HCT116 (cell line): ENCODE measurements around the gene C14orf132. TPM values are rescaled to one million over a fixed set of nuclear protein-coding genes. Genes with fewer than 3 reads are reported as not detected.

Experiments
- ATAC-seq: fragments of 200-7000 bp; cut with Tn5 transposase; 2 replicates; pipeline ENCODE4 v1.9.1; 2020; ENCODE audit warnings: mild to moderate bottlenecking, moderate library complexity
- BruUV-seq: library from RNA; stranded (reverse); fragments of 400-500 nt; replicated peaks from 2 replicates; lab custom pipeline; 2021; lab: Mats Ljungman, UMichigan
- CTCF ChIA-PET: fragments of 300-600 bp; sonication (Branson Sonifier 250); formaldehyde crosslinking; loops from one replicate; lab custom pipeline; 2021; ENCODE audit warnings: antibody characterized with exemption; lab: Charles Lee
- POLR2A ChIA-PET: fragments of 300-600, 350-600 bp; sonication (Branson Sonifier 250); formaldehyde crosslinking; loops from one replicate; lab custom pipeline; 2021; ENCODE audit warnings: antibody characterized with exemption; lab: Charles Lee
- RAD21 ChIA-PET, 2 experiments: fragments of 300-600 bp; sonication (Branson Sonifier 250); formaldehyde crosslinking; loops; one replicate each; lab custom pipeline; 2023; ENCODE audit warnings: low total read pairs in 2 of 2; ENCODE audit not compliant: uncharacterized antibody in 2 of 2, unreplicated experiment in 2 of 2, low non-redundant PET in 1 of 2; lab: Charles Lee
- DNase-seq: peaks from one replicate; pipeline ENCODE4 v3.0.0-alpha.2; 2010; ENCODE audit warnings: low read depth, low spot score
- H2AFZ ChIP-seq: fragments of 200-600 bp; shearing (Covaris generic), sonication (generic); 2 replicates; pipeline ENCODE4 v1.6.1; 2017; ENCODE audit warnings: low read depth, mixed run types, mixed read lengths, antibody characterized with exemption, low read length; ENCODE audit not compliant: poor library complexity, severe bottlenecking
- H3K27ac ChIP-seq: 2 replicates; pipeline ENCODE4 v1.5.1; 2012; ENCODE audit warnings: low read depth, low read length
- H3K27me3 ChIP-seq: fragments of 200-600 bp; sonication (generic); 2 replicates; pipeline ENCODE4 v1.6.1; 2016; ENCODE audit warnings: mixed run types, low read length, mixed read lengths; ENCODE audit not compliant: insufficient read depth
- H3K36me3 ChIP-seq, 2 experiments: fragments of 200-500 bp in 1 of 2; fragments of 200-600 bp in 1 of 2; sonication (Bioruptor generic) in 1 of 2; sonication (generic) in 1 of 2; 2 replicates each; pipeline versions ENCODE4 v1.5.1 to v1.6.1; 2014 to 2016; ENCODE audit warnings: low read length in 2 of 2, inconsistent platforms in 1 of 2, mixed read lengths in 1 of 2, mixed run types in 1 of 2; ENCODE audit not compliant: insufficient read depth in 2 of 2, control insufficient read depth in 1 of 2
- H3K4me1 ChIP-seq, 2 experiments: fragments of 200-600 bp in 1 of 2; sonication (generic) in 1 of 2; 2 replicates each; pipeline versions ENCODE4 v1.5.1 to v1.6.1; 2012 to 2017; ENCODE audit warnings: low read length in 2 of 2, inconsistent platforms in 1 of 2, mild to moderate bottlenecking in 1 of 2, mixed read lengths in 1 of 2, mixed run types in 1 of 2, moderate library complexity in 1 of 2; ENCODE audit not compliant: insufficient read depth in 2 of 2, control insufficient read depth in 1 of 2
- H3K4me2 ChIP-seq: fragments of 200-600 bp; sonication (generic); 2 replicates; pipeline ENCODE4 v1.6.1; 2017; ENCODE audit warnings: mixed run types, low read length, mixed read lengths
- H3K4me3 ChIP-seq, 2 experiments: fragments of 200-600 bp in 1 of 2; sonication (generic) in 1 of 2; replicated peaks in 1 of 2; 2 replicates each; pipeline ENCODE4 v1.5.1; 2011 to 2016; ENCODE audit warnings: low read length in 2 of 2, control low read depth in 1 of 2, low read depth in 1 of 2, mild to moderate bottlenecking in 1 of 2, mixed read lengths in 1 of 2, mixed run types in 1 of 2
- H3K79me2 ChIP-seq: fragments of 200-600 bp; sonication (generic); 2 replicates; pipeline ENCODE4 v1.6.1; 2017; ENCODE audit warnings: mild to moderate bottlenecking, mixed run types, low read length, moderate library complexity, mixed read lengths; ENCODE audit not compliant: insufficient read depth
- H3K9ac ChIP-seq: fragments of 200-600 bp; sonication (generic); 2 replicates; pipeline ENCODE4 v1.6.1; 2016; ENCODE audit warnings: low read length, mixed read lengths
- H3K9me2 ChIP-seq: fragments of 200-600 bp; sonication (generic), shearing (Covaris generic); 2 replicates; pipeline ENCODE4 v1.6.1; 2017; ENCODE audit warnings: mixed run types, mild to moderate bottlenecking, moderate library complexity; ENCODE audit not compliant: insufficient read depth
- H3K9me3 ChIP-seq, 2 experiments: fragments of 200-500 bp in 1 of 2; fragments of 200-600 bp in 1 of 2; sonication (Bioruptor generic) in 1 of 2; sonication (generic) in 1 of 2; 2 replicates each; pipeline ENCODE4 v1.6.1; 2014 to 2017; ENCODE audit warnings: low read length in 2 of 2, mixed read lengths in 2 of 2, inconsistent platforms in 1 of 2, low read depth in 1 of 2, mild to moderate bottlenecking in 1 of 2, mixed run types in 1 of 2, moderate library complexity in 1 of 2; ENCODE audit not compliant: control insufficient read depth in 1 of 2, insufficient read depth in 1 of 2
- H4K20me1 ChIP-seq: fragments of 200-600 bp; sonication (generic), shearing (Covaris generic); 2 replicates; pipeline ENCODE4 v1.6.1; 2017; ENCODE audit warnings: mixed run types, mild to moderate bottlenecking, moderate library complexity; ENCODE audit not compliant: insufficient read depth
- ATF3 ChIP-seq: IDR thresholded peaks from 2 replicates; pipeline ENCODE4 v1.6.1; 2012
- CBX3 ChIP-seq: IDR thresholded peaks from 2 replicates; pipeline ENCODE4 v1.6.1; 2012; ENCODE audit warnings: low read depth
- CEBPB ChIP-seq: IDR thresholded peaks from 2 replicates; pipeline ENCODE4 v1.6.1; 2012; ENCODE audit warnings: low read depth
- CTCF ChIP-seq, 3 experiments: fragments of 200-600 bp in 1 of 3; sonication (generic) in 1 of 3; IDR thresholded peaks in 2 of 3; conservative IDR thresholded peaks in 1 of 3; 2 replicates each; pipeline ENCODE4 v1.5.1; 2012 to 2017; ENCODE audit warnings: low read depth in 2 of 3, low read length in 2 of 3, antibody characterized with exemption in 1 of 3, borderline replicate concordance in 1 of 3, control low read depth in 1 of 3, mild to moderate bottlenecking in 1 of 3, mixed read lengths in 1 of 3, mixed run types in 1 of 3, moderate library complexity in 1 of 3; ENCODE audit not compliant: insufficient read depth in 1 of 3
- ELF1 ChIP-seq: IDR thresholded peaks from 2 replicates; pipeline ENCODE4 v1.6.1; 2012; ENCODE audit warnings: low read depth, borderline replicate concordance
- EZH2 ChIP-seq: fragments of 200-600 bp; sonication (generic); IDR thresholded peaks from 2 replicates; pipeline ENCODE4 v1.6.1; 2017; ENCODE audit warnings: antibody characterized with exemption, mixed run types
- EZH2phosphoT487 ChIP-seq: fragments of 200-600 bp; IDR thresholded peaks from 2 replicates; pipeline ENCODE4 v1.6.1; 2018; ENCODE audit warnings: antibody characterized with exemption, borderline replicate concordance
- FOSL1 ChIP-seq: IDR thresholded peaks from 2 replicates; pipeline ENCODE4 v1.6.1; 2012; ENCODE audit warnings: low read depth
- JUND ChIP-seq: IDR thresholded peaks from 2 replicates; pipeline ENCODE4 v1.6.1; 2012
- MAX ChIP-seq: IDR thresholded peaks from 2 replicates; pipeline ENCODE4 v1.6.1; 2012
- POLR2A ChIP-seq: IDR thresholded peaks from 2 replicates; pipeline ENCODE4 v1.7.0; 2011; ENCODE audit warnings: borderline replicate concordance; ENCODE audit not compliant: insufficient read depth, insufficient read length; ENCODE audit errors: extremely low read depth
- POLR2AphosphoS5 ChIP-seq: IDR thresholded peaks from 2 replicates; pipeline ENCODE4 v1.6.1; 2011; ENCODE audit warnings: mild to moderate bottlenecking, low read depth, low read length, moderate library complexity
- REST ChIP-seq: IDR thresholded peaks from 2 replicates; pipeline ENCODE4 v1.6.1; 2012; ENCODE audit warnings: low read depth
- SIN3A ChIP-seq: IDR thresholded peaks from 2 replicates; pipeline ENCODE4 v1.6.1; 2012; ENCODE audit warnings: low read depth
- TCF7L2 ChIP-seq: IDR thresholded peaks from 2 replicates; pipeline ENCODE4 v1.7.0; 2011; ENCODE audit warnings: borderline replicate concordance, inconsistent platforms; ENCODE audit not compliant: insufficient read depth, insufficient read length; ENCODE audit errors: extremely low read depth
- YY1 ChIP-seq: IDR thresholded peaks from 2 replicates; pipeline ENCODE4 v1.6.1; 2011; ENCODE audit warnings: low read length, low read depth, moderate library complexity, mild to moderate bottlenecking; ENCODE audit not compliant: insufficient replicate concordance; ENCODE audit errors: extremely low read depth
- ZBTB33 ChIP-seq: IDR thresholded peaks from 2 replicates; pipeline ENCODE4 v1.6.1; 2011; ENCODE audit warnings: mild to moderate bottlenecking, low read length, moderate library complexity; ENCODE audit not compliant: insufficient replicate concordance; ENCODE audit errors: extremely low read depth
- ZFX ChIP-seq: fragments of 450-650 bp; IDR thresholded peaks from 2 replicates; pipeline ENCODE4 v1.6.1; 2017
- ZNF274 ChIP-seq: fragments of 200-500 bp; sonication (Bioruptor generic); IDR thresholded peaks from 2 replicates; pipeline ENCODE4 v1.6.1; 2014; ENCODE audit warnings: mild to moderate bottlenecking, low read depth, low read length, inconsistent platforms
- intact Hi-C: fragments of 100-400 bp; cut with micrococcal nuclease; formaldehyde crosslinking; loops from 2 replicates; pipeline ENCODE4 v1.10.0; 2022
- total RNA-seq: library from RNA; stranded (reverse); gene quantifications from one replicate; pipeline ENCODE4 v1.2.1, GENCODE V29; 2021; ENCODE audit not compliant: unreplicated experiment

C14orf132 gene
- total RNA-seq, 1 experiment from 2014 or later: 3.4 TPM

- ChIA-PET RAD21 (no interaction called here), CTCF (no interaction called here), POLR2A (no interaction called here)
- DNase-seq (no peak), ATAC-seq (no peak)
- Histone ChIP-seq H2AFZ (no peak overlapping the region), H3K9ac (no peak overlapping the region), H3K9me3 (no peaks in the 10 kb centered on the region), H3K36me3 (no peaks in the 10 kb centered on the region), H3K27ac (no peak overlapping the region), H4K20me1 (no peaks in the 10 kb centered on the region), H3K4me2 (no peak overlapping the region), H3K4me1 (peaks cover 4 to 9% of the 10 kb centered on the region in 2 experiments; a peak in 1 of 4 replicates), H3K79me2 (no peaks in the 10 kb centered on the region), H3K27me3 (peaks cover 12% of the 10 kb centered on the region; the same call in 1 of the 2 replicates), H3K9me2 (no peaks in the 10 kb centered on the region), H3K4me3 (no peak overlapping the region)
- no TSS peak for BruUV-seq
- intact Hi-C loops: no loop called here
- no peak for TF ChIP-seq EZH2phosphoT487
- TF ChIP-seq ATF3: no peak
- TF ChIP-seq ZFX: no peak
- no peak for TF ChIP-seq SIN3A
- TF ChIP-seq FOSL1: no peak
- no peak for TF ChIP-seq CBX3
- no peak for TF ChIP-seq TCF7L2
- TF ChIP-seq EZH2: no peak
- no peak for TF ChIP-seq CEBPB
- TF ChIP-seq YY1: no peak
- TF ChIP-seq POLR2AphosphoS5: no peak
- no peak for TF ChIP-seq JUND
- TF ChIP-seq ELF1: no peak
- no peak for TF ChIP-seq ZNF274
- TF ChIP-seq REST: no peak
- TF ChIP-seq POLR2A: no peak
- no peak for TF ChIP-seq MAX
- no peak for TF ChIP-seq CTCF (IDR thresholded peaks at IDR 0.05 in 2 of 3, conservative IDR thresholded peaks at IDR 0.05 in 1 of 3; ENCODE audit: borderline replicate concordance in 1 of 3, insufficient read depth in 1 of 3, low read depth in 2 of 3, low read length in 2 of 3)
- TF ChIP-seq ZBTB33: no peak
Observed at GRCh38 chr14:96104469-96105057, 65.4 kb downstream of the C14orf132 start.
